Astrocyte (in vitro differentiated cells and primary cell): Measurements from ENCODE around the gene MBOAT7.

Experiments
- EZH2 ChIP-seq: IDR thresholded peaks from 2 replicates; pipeline ENCODE4 v1.6.1; 2012; ENCODE audit warnings: mild to moderate bottlenecking, low read length, inconsistent platforms; ENCODE audit not compliant: insufficient read depth
- TF ChIP-seq, protein P1 (sequence below): IDR thresholded peaks from 2 replicates; pipeline ENCODE4 v1.5.1; 2011; ENCODE audit warnings: low read depth, mild to moderate bottlenecking, inconsistent platforms, low read length, moderate library complexity; ENCODE audit not compliant: insufficient read depth

DNA sequence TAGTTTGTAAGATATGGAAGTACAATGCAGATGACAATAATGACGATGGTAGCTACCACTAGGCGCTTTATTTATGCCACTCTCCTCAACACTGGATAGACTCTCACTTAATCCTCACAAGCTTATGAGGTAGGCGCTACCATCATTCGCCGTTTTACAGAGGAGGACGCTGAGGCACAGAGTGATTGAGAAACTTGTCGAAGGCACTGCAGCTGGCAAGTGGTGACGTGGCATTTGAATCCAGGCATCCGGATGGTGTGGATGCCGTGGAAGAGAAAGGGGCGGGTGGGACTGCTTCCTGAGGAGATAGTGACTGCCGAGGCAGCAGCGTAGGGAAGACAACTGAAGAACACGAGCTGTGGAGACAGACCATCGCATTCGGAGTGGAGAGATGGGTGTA is 10.0 kb upstream of the MBOAT7 start:
- TF ChIP-seq, protein P1, sequence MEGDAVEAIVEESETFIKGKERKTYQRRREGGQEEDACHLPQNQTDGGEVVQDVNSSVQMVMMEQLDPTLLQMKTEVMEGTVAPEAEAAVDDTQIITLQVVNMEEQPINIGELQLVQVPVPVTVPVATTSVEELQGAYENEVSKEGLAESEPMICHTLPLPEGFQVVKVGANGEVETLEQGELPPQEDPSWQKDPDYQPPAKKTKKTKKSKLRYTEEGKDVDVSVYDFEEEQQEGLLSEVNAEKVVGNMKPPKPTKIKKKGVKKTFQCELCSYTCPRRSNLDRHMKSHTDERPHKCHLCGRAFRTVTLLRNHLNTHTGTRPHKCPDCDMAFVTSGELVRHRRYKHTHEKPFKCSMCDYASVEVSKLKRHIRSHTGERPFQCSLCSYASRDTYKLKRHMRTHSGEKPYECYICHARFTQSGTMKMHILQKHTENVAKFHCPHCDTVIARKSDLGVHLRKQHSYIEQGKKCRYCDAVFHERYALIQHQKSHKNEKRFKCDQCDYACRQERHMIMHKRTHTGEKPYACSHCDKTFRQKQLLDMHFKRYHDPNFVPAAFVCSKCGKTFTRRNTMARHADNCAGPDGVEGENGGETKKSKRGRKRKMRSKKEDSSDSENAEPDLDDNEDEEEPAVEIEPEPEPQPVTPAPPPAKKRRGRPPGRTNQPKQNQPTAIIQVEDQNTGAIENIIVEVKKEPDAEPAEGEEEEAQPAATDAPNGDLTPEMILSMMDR, result no peak
- no peak for TF ChIP-seq EZH2
